C4-2B (cell line): ENCODE measurements around the gene NUCKS1.

Source experiments
- ZFX ChIP-seq: fragments of 450-650 bp; IDR thresholded peaks from 2 replicates; pipeline ENCODE4 v1.6.1; 2017
- TF ChIP-seq, protein P1 (sequence below): fragments of 450-650 bp; conservative IDR thresholded peaks from 2 replicates; pipeline ENCODE4 v1.5.1; 2017; ENCODE audit warnings: mild to moderate bottlenecking

DNA sequence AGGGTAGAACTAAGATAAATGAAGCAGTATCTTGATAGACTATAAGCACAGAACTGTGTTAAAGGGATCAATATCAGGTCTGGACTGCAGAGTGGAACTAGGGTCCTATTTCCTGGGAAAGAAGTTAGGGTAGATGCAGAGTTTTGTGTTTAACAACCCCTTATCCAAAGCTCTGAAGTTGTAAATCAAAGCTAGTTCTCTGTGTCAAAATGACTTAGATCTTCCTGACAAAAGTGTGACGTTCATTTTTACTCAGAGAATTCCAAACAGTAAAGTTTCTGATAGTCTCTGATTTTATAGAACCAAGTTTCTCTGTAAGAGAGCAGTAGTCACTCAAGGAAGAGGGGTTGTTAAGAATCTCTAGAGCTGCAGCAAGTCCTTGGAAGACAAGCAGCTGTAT, 8.3 kb downstream of the NUCKS1 start:
- TF ChIP-seq, protein P1, sequence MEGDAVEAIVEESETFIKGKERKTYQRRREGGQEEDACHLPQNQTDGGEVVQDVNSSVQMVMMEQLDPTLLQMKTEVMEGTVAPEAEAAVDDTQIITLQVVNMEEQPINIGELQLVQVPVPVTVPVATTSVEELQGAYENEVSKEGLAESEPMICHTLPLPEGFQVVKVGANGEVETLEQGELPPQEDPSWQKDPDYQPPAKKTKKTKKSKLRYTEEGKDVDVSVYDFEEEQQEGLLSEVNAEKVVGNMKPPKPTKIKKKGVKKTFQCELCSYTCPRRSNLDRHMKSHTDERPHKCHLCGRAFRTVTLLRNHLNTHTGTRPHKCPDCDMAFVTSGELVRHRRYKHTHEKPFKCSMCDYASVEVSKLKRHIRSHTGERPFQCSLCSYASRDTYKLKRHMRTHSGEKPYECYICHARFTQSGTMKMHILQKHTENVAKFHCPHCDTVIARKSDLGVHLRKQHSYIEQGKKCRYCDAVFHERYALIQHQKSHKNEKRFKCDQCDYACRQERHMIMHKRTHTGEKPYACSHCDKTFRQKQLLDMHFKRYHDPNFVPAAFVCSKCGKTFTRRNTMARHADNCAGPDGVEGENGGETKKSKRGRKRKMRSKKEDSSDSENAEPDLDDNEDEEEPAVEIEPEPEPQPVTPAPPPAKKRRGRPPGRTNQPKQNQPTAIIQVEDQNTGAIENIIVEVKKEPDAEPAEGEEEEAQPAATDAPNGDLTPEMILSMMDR = no peak
- no peak for TF ChIP-seq ZFX
